ENCODE results near the gene CYB561A3.

The CYB561A3 gene

DNA sequence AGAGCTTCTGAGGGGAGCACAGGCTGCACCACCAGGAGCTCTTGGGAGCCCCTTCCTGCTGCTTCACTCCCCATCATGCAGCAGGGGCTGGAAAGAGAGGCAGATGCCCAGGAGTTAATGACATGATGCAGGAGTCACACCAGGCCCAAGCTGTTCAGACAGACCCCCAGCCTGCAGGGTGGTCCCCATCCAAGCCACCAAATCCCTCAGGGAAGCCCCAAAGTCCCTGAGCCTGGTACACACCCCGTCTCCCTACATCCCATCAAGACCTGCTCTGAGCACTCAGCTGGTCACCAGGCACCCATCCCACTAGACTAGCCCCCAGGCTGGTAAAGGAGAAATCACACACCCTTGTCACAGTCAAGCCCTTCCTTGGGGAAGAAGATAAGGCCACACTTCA, 11.3 kb downstream of the CYB561A3 start:
- TF ChIP-seq, protein P1, sequence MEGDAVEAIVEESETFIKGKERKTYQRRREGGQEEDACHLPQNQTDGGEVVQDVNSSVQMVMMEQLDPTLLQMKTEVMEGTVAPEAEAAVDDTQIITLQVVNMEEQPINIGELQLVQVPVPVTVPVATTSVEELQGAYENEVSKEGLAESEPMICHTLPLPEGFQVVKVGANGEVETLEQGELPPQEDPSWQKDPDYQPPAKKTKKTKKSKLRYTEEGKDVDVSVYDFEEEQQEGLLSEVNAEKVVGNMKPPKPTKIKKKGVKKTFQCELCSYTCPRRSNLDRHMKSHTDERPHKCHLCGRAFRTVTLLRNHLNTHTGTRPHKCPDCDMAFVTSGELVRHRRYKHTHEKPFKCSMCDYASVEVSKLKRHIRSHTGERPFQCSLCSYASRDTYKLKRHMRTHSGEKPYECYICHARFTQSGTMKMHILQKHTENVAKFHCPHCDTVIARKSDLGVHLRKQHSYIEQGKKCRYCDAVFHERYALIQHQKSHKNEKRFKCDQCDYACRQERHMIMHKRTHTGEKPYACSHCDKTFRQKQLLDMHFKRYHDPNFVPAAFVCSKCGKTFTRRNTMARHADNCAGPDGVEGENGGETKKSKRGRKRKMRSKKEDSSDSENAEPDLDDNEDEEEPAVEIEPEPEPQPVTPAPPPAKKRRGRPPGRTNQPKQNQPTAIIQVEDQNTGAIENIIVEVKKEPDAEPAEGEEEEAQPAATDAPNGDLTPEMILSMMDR (IDR thresholded peaks at IDR 0.05; ENCODE audit: control extremely low read depth, extremely low read depth, low read depth, missing control alignments): no peak
- ChIA-PET CTCF (interaction anchor here (0.9 to 3.6 kb wide), 3 partner anchors 10 to 14 kb away, joined by 3 to 36 read pairs (median 10); partner anchors contain the start of gene CYB561A3), POLR2A (no interaction called here)
- no peak for DNase-seq (ENCODE audit: extremely low spot score)

DNA sequence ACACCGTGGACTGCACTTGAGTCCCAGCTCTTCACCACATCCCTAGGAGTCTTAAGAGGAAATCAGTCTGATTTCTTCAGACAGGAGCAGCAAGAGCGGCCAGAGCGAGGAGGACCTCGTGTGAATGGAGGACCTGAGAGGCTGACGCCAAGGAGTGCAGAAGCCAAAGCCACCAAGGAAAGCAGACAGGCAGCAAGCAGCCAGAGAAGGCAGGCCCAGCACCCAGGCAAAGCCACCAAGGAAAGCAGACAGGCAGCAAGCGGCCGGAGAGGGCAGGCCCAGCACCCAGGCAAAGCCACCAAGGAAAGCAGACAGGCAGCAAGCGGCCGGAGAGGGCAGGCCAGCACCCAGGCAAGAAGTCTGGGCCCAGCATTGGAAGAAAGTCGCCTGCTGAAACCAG, 11.8 kb downstream of the CYB561A3 start:
- TF ChIP-seq, protein P1 (IDR thresholded peaks at IDR 0.05; ENCODE audit: control extremely low read depth, extremely low read depth, low read depth, missing control alignments): no peak
- no peak for DNase-seq (ENCODE audit: extremely low spot score)
- ChIA-PET CTCF (interaction anchor here (0.9 to 3.6 kb wide), 5 partner anchors 11 to 96 kb away, joined by 3 to 36 read pairs (median 5); partner anchors contain the start of genes CYB561A3, DDB1 and TKFC), POLR2A (interaction anchor here (0.9 kb wide), 2 partner anchors 8 to 33 kb away, joined by 3 to 5 read pairs; no protein-coding TSS in a partner anchor)

DNA sequence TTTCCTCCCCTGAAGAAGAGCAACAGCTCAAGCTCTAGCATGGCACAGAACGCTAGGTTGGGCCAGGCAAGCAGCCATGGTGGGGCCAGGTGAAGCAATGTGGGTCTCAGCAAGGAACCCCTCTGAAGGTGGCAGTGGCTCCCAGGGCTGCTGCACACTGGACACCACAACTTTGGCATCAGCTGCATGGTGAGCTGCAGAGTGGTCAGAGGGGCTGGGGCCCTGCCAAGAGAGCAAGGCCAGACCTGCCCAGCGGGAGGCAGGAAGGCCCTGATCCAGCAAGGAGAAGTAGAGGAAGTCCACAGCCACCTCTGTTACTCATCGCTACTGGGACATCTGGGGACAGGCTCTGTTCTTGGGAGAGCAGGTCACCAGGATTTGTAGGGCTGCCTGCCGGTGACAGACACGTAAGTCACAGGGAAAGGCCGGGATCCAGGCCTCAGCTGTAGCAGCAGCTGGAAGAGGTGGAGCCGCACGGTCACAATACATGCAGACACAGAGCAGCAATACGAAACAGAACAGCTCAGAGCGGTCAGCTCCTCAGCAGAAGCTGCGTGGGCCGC, 12.4 kb downstream of the CYB561A3 start:
- POLR2A ChIA-PET: interaction anchor here (0.7 to 1.7 kb wide), 4 partner anchors 9 to 34 kb away, joined by 3 to 7 read pairs (median 4); partner anchors contain the start of genes CYB561A3 and TMEM138
- DNase-seq (ENCODE audit: extremely low spot score): no peak
- TF ChIP-seq, protein P1 (IDR thresholded peaks at IDR 0.05; ENCODE audit: control extremely low read depth, extremely low read depth, low read depth, missing control alignments): no peak
- CTCF ChIA-PET: interaction anchor here (0.8 to 3.6 kb wide), 8 partner anchors 11 to 96 kb away, joined by 3 to 36 read pairs (median 4); partner anchors contain the start of genes CYB561A3, DDB1 and TKFC

DNA sequence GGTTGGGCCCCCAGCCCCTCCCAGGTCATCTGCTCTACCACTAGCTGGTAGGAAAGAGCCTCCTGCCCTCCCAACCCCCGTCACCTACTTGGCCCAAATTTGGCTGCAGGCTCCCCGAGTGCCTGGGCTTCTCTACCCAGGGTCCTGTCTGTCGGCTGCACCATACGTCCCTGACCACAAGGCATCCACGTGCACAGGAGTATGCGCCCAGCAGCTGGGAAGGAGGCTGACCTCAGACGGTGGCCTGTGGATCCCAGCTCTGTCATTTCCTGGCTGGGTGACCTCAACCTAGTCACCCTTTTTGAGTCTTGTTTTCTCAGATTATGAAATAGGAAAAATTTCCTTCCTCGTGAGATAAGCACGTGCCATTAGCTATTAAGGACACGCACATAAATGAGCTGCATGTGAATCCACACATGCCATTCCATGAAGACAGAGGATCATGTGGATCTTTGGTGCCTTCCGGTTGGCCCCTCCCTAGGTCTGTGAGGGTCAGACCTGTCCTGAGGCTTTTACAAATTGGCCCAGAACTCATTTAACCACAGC, 13.7 kb downstream of the CYB561A3 start:
- POLR2A ChIA-PET: interaction anchor here (1.1 to 1.7 kb wide), 2 partner anchors 10 to 14 kb away, joined by 3 to 7 read pairs; partner anchors contain the start of genes CYB561A3 and TMEM138
- TF ChIP-seq, protein P1 (IDR thresholded peaks at IDR 0.05; ENCODE audit: control extremely low read depth, extremely low read depth, low read depth, missing control alignments): no peak
- CTCF ChIA-PET: interaction anchor here (1.1 to 3.6 kb wide), 10 partner anchors 9 to 37 kb away, joined by 3 to 36 read pairs (median 5); partner anchors contain the start of genes CYB561A3, DDB1 and TKFC
- DNase-seq (ENCODE audit: extremely low spot score): no peak

- no peak for DNase-seq (ENCODE audit: extremely low spot score)
- TF ChIP-seq, protein P1 (IDR thresholded peaks at IDR 0.05; ENCODE audit: control extremely low read depth, extremely low read depth, low read depth, missing control alignments): no peak
- CTCF ChIA-PET: interaction anchor here (1.2 to 14.3 kb wide), 5 partner anchors 10 to 46 kb away, joined by 3 to 374 read pairs (median 13); partner anchors contain the start of genes CYB561A3, DDB1, TKFC and TMEM138
- POLR2A ChIA-PET: interaction anchor here (0.8 kb wide), 1 partner anchor 16 kb away, joined by 6 read pairs; no protein-coding TSS in a partner anchor
These were observed 15.5 kb downstream of the CYB561A3 start for GRCh38 chr11:61345954-61346843.

- TF ChIP-seq, protein P1 (IDR thresholded peaks at IDR 0.05; ENCODE audit: control extremely low read depth, extremely low read depth, low read depth, missing control alignments): no peak
- DNase-seq (ENCODE audit: extremely low spot score): no peak
- CTCF ChIA-PET: interaction anchor here (1.7 to 14.3 kb wide), 4 partner anchors 9 to 40 kb away, joined by 4 to 374 read pairs (median 11); partner anchors contain the start of genes CYB561A3, DDB1, TKFC and TMEM138
- POLR2A ChIA-PET: no interaction called here
These were observed 16.5 kb downstream of the CYB561A3 start for GRCh38 chr11:61345170-61345610.

All from GM10248 (cell line).